GM18870 (cell line): ENCODE measurements around the gene BCL7B.
"Not testable (repeated sequence)": the region's sequence is repeated elsewhere in the genome, so short reads cannot be mapped to it uniquely, and the experiment has no call there.

Experiments
- ATAC-seq: cut with Tn5 transposase; IDR thresholded peaks from one replicate; pipeline ENCODE4 v1.9.1; 2021; ENCODE audit warnings: moderate library complexity; ENCODE audit not compliant: unreplicated experiment

BCL7B gene

DNA sequence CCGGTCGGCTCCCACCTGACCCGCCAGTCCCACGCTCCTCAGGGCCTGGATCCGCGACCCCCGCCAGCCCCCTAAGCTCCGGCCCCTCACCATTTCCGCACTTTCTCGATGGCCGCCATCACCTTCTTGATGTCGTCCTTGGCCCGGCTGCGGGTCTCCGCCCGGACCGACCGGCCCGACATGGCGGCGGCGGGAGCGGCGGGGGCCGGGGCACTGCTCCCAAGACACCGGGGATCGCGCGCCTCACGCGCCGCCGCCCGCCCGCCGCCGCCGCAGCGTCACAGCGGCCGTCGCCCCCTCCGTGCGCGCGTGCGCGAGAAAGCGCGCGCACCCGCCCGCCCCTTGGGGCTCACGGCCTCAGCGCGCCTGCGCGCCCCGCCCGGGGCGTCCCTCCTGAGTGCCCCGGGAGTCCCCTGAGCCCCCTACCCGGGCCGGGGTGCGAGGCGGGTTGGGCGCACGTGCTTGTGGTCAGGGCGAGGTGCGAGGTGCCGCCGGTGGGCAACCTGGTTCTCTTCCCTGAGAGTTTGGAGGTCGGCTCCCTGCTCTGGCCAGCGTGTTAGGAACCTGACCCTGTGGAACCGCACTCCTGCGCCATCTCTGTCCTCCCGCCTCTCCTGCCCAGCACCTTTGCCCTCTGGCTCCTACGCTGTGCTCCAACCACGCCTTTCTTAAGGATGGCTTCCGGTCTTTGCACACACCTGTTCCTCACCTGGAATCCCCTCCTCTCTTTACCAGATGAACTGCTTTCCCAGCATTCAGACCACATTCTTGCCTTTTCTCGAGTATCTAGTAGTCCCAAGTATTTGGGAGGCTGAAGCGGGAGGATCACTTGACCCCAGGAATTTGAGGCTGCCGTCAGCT lies at the start of gene BCL7B:
Gene BCL7B, minus strand, starts transcription at position 294 of the 861 bp plus-strand sequence. Its CDS starts 112 bp downstream, at position 182.
- no peak for ATAC-seq

DNA sequence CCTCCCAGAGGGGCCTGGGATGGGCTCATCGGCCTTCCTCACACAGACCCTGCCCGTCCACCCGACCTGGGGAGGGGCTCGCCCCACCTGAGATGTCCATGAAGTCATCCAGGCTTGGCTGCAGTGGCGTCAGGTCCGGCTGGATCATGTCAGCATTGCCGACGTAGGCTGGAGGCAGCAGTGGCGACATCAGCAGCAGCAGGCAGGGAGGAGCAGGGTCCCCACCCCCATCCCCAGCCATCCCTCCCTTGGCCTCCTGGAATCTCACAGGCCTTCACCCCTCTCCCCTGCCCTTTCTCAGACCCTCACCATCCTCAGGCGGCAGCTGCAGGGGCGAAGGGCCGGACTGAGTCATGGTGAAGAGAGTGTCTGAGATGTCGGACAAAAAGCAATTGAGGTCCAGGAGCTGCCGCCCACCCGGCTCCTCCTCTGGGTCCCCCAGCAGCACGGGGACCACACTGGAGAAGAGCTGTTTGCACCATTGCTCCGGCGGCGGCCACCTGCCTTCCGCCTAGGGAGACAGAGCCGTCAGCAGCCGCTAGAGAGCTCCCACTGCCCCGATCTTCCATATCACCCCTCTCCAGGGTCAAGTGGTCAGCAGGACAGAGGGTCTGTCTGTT lies 48.2 kb upstream of the BCL7B start:
- no peak for ATAC-seq

DNA sequence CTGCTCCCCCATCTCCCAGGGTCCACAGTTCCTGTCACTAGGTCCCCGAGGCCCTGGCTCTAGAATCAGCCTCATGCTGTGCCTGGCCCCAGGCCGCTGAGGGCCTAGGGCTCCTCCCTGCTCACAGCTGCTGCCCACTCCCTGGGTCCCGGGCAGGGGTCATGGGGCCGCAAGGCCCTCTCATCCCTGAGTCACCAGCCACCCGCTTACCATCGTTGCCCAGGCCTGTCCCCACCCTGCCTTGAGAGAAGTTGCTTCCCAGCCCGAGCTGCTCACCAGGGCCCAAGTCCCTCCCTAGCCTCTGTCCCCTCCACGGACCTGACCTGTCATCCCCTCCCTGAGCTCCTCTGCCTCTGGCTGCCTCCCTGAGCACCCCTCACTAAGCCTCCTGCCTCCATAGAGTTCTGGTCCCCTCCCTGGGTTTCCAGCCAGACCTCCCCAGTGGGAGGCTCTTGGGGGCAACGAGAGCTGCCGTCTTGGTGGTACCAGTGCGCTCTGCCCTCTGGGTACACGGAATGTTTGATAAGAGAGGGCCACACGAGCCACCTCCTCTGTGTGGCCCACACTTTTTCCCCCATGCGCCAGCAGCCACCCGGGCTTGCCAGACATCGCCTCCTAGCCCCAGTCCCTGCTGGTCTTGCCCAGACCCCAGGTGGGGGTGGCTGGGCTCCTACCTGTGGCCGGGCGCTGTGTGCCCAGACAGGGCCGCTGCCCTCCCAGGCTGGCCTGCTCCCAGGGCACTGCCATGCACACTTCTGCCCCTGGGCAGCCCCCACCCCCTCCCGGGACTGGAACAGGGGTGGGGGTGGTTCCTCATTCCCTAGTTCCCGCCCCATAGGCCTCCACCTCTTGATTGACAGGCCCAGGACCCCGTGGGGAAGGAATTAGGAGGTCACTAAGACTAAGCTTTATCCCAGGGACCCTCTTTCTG lies 45.5 kb upstream of the BCL7B start:
- ATAC-seq = no peak

DNA sequence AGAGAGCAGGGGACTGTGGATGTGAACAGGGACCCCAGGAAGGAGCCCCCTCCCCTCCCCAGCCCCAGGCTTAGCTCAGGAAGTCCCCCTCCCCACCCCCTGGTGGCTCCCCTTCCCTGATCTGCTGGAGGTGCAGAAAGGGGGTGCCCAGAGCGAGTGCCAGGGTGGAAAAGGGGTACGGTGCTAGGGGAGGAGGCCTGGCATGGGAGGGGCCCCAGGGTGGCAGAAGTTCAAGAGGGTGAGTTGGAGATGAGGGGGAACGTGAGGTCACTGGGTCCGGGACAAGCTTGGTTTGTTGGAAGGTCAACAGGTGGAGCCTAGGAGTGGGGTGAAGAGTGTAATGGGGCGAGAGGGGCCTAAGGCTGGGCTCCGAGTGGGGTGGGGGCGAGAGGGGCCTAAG lies 42.4 kb upstream of the BCL7B start:
- no peak for ATAC-seq

DNA sequence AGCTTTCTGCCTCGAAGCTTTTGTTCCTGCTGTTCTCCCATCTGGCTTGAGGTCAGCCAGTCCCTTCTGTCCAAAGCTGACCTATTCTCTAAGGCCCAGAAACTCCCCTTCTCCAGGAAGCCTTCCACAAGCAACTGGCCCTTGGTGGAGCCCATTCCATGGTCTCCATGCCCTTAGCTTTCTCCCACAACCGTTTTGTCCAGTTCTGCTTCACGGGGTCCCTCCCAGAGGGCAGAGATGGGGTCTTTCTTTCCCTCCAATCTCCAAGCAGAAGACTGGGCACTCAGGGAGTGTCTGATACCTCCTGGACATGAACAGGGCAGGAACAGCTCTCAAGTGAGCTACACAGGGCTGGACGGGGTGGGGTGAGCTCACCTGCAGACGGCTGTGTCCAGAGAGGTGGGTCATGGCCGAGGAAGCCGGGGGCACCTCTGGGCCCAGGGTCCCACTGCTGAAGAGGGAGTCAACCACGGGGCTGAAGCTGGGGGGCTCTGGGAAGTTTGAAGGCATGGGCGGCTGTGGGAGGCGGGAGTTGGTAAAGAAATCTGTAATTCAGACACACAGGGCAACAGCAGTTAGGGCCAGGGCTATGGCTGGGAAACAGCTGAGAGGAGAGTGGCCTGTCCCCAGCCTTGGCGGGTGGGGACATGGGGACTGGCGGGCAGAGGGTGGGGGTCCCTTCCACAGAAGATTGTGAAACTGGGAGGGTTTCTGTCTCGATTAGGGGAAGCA lies 41.8 kb upstream of the BCL7B start:
- ATAC-seq = no peak

DNA sequence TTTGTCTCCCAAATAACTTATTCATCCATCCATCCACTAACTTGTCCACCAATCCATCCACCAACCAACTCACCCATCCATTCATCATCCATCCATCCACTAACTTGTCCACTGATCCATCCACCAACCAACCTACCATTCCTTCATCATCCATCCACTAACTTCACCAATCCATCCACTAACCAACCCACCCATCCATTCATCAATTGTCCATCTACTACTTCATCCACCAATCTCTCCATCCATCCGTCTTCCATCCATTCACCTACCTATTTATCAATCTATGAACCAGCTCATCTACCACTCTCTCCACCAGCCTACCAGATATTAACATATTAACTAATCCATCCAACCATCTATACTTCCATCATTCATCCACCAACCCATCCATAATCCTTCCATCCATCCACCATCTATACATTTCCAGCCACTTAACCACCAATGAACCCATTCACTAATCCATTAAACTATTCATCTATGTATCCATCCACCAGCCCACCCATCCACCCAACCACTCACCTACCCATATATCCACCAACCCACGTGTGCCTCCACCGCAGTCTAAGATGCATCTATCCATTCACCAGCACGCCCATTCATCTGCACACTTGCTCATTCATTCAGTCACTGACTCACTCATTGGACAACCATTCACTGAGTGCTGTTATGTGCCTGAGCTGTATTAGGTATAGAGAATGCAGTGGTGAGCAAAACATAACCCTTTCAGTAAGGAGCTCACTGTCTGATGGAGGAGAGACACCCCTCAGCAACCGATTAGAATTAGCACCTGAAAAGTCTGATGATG lies 40.7 kb upstream of the BCL7B start:
- no peak for ATAC-seq

DNA sequence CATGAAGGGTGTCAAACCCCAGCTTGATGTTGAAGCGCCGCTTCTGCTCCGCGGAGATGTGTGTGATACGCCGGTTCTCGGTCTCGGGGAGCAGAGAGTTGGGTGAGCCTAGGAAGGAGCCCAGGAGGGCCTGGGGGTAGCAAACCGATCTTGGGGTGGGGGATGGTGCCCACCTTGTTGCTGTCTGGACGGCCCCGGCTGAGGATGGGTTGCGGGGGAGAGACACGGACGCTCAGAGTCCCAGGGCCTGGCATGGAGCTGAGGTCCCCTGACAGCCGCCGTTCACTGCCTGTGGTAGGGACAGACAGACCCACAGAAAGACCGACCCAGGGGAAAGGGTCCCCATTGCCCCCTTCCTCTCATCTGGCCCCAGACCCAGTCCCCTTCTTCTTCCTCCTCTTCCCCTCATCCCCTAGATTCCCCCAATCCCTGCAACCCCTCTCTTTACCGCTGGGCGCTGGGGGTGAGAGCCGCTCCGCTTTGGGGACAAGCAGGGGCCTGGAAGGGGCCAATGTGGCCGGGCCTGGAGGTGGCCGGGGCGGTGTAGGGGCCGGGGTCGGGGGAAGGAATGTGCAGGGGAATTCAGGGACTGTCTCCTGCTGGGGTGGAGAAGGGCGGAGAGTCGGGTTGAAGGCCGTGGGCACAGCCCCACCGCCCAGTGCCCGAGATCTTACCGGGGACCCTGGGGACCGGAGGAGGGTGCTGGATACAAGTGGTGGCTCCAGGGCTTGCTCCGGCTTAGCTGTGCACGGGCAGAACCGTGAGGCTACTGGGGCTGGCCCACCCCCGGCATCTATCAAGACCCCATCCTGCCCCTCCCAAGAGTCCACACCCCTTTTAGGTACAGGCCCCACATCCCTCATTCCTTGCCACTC lies 38.9 kb upstream of the BCL7B start:
- ATAC-seq = no peak

DNA sequence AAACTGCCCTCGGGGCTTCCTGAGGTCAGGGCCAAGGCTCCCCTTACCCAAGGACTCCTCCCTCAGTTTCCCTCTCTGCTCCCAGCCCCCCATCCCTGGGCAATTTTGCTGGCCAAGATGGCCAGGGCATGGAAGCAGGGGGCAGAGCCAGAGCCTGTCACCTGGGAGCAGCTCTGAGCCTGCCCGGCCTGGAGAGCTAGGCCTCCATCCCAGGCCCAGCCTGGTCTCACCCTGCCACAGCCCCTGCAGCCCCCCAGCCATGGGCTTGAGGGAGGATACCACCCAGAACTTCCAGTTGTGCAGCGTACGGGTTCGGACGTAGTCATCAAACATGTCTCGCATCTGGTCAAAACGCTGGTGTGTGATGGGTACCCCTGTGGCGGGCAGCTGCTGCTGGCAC lies 37.9 kb upstream of the BCL7B start:
- ATAC-seq = no peak

DNA sequence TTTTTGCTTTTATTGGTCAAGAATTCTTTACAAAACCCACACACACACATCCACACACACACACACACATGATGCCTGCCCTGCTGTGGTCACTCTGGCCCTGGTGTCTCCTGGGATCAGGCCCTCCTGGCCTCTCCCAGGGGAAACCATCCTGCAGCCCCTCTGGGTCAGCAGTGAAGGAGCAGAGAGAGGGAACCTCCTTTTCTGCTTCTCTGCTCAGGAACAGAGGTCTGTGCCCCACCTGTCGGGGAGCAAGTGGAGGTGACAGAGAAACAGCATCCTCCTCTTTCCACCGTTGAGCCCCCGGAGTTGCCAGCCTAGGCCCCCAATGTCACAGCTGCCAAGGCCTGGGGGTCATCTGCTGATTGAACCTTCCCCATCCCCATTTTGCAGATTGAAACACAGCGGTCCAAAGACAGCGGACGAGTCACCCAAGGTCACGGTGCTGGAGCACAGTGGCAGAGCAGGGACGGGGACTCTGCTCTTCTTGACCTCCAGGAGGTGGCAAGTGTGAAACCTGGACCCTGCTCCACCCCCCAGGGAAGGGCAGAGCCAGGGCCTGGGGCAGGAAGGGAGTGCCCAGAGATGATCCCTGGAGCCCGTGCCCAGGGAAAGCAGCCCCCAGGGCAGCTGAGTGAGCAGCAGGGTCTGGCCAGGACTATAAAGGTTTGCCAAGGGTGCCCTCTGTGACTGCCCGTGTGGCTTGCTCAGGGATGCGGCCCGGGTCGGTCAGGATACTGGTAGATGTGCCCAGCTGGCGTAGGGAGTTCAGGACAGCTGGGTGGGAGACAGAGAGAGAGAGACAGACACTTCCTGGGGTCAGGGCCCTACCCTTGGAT lies 35.9 kb upstream of the BCL7B start:
- no peak for ATAC-seq

DNA sequence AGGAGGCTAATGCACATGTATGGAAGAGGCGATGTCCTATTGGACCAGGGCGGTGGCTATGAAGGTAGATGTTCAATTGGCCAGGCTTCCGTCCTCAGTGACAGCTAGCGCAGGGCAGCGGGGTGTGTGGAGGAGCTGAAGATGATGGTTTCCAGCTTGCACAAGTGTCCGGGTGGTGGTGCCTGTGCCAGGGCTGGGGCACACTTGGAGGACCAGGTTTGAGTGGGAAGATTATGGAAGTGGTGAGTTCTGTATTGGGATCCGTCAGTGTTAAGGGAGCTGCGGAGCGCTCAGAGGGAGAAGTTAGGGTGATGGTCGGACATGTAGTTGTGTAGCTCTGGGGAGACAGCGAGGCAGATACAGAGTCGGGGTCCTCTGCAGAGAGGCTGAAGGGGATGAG lies 29.4 kb upstream of the BCL7B start:
- ATAC-seq = no peak

DNA sequence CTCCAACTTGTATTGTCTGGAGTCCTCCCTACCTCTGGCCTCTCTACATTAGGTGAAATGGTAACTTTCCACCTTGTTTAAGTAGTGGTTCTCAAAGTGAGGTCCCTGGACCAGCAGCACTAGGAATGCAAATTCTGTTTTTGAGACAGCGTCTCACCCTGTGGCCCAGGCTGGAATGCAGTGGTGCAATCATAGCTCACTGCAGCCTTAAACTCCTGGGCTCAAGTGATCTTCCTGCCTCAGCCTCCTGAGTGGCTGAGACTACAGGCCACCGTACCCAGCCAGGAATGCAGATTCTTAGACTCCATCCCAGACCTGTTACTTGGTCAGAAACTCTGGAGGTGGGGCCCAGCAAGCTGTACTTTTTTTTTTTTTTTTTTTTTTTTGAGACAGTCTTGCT lies 27.7 kb upstream of the BCL7B start:
- no peak for ATAC-seq

DNA sequence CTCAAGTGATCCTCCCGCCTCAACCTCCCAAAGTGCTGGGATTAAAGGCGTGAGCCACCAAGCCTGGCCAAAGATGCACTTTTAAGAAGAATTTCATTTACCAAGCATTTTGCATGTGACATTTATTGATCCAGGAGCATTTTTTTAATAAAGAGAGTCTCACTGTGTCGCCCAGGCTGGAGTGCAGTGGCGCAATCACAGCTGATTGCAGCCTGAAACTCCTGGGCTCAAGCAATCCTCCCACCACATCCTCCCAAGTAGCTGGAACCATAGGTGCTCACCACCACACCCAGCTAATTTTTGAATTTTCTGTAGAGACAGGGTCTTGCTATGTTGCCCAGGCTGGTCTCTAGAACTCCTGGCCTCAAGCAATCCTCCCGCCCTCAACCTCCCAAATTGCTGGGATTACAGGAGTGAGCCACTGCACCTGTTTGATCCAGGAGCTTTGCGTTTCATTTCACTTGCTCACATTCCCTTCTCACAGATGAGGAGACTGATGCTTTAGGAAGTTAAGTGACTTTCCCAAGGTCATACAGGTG lies 25.2 kb upstream of the BCL7B start:
- no peak for ATAC-seq

DNA sequence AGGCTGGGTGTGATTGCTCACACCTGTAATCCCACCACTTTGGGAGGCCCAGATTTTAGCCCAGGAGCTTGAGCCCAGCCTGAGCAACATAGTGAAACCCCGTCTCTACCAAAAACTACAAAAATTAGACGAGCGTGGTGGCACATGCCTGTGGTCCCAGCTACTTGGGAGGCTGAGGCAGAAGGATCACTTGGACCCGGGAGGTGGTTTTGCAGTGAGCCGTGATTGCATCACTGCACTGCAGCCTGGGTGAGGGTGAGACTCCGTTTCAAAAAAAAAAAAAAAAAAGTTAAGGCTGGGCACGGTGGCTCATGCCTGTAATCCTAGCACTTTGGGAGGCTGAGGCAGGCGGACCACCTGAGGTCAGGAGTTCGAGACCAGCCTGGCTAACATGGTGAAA lies 23.5 kb upstream of the BCL7B start:
- ATAC-seq = not testable (repeated sequence)

DNA sequence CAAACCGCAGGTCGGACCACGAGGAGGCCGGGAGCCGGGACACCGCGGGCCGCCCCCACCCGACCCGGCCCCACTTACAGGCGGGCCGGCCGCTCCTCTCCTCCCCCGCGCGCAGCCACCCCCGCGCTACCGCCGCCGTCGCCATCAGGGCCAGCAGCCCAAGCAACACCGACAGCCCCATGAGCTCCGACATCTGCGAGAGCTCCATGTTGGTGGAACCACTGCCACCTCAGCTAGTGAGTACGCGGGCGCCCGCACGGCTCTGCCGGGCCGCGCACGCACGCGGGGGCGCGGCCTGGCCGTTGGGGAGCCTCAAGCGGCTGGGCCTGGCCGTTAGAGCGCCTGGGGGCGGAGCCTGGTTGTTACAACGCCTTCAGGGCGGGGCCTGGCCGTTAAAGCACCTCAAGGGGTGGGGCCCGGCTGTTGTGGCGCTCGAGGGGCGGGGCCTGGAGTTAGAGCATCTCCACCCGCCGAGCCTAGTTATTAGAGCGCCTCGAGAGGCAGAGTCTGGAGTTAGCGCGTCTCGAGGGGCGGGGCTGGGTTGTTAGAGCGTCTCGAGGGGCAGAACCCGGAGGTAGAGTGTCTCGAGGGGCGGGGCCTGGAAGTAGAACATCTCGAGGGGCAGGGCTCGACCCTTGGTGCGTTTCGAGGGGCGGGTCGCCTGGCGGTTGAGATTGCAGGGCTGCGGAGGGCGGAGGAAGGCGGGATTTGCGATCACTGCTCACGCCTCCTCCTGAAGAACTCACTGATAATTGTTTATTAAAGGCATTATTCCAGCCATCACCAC lies 21.0 kb upstream of the BCL7B start, which contains the start of gene TBL2:
Gene TBL2, minus strand, starts transcription at position 238 of the 787 bp plus-strand sequence. Its CDS starts 30 bp downstream, at position 208.
- ATAC-seq = peak; percentile 79

DNA sequence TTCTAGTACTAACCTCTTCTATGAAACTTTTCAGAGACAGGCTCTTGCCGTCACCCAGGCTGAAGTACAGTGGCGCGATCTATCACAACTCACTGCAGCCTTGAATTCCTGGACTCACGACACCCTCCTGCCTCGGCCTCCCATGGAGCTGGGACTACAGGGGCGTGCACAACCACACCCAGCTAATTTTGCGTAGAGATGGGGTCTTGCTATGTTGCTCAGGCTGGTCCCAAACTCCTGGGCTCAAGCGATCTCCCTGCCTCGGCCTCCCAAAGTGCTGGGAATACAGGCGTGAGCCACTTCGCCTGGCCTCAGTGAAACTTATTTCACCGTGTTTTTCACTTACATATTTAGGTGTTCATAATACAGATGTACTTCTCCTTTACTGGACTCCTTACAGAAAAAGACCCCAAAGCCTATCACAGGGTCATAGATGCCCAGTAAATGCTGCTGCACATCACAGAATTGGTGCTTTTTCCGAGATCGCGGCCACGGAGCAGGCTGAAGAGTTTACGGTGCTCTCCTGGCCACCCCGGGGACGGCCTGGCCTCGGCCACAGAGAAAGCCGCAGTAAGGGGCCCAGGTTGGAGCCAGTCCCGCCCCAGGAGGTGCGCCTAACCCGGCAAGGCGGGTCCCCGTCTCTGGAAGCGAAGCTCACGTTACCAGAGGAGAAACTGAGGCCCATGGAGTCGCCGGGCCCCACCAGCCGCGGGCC lies 20.3 kb upstream of the BCL7B start:
- ATAC-seq = peak; percentile 5

DNA sequence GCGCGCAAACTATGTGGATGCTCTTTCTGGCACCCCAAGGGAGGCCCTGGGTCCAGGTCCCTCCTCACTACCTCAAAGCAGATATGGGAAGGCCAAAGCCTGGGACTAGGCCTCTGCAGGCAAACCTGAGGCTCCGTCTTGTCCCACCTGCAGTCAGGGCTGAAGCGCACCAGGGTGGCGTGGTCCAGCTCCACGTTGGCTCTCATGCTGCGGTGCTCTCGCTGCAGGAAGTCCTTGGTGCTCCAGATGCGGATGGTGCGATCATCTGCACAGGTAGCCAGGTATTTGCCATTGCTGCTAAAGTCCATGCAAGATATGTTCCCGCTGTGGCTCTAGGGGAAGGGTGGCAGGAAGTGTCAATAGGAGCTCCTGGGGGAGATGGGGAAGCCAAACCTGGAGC lies 16.3 kb upstream of the BCL7B start:
- no peak for ATAC-seq
